ENCODE results near the gene SORCS3. TPM values are rescaled to one million over a fixed set of nuclear protein-coding genes. Genes with fewer than 3 reads are reported as not detected.

SORCS3 gene
- total and polyA plus RNA-seq, 9 of the 15 experiments (the other 6 are each of a cell fraction or from before 2014, with no cell fraction given) = not detected

DNA sequence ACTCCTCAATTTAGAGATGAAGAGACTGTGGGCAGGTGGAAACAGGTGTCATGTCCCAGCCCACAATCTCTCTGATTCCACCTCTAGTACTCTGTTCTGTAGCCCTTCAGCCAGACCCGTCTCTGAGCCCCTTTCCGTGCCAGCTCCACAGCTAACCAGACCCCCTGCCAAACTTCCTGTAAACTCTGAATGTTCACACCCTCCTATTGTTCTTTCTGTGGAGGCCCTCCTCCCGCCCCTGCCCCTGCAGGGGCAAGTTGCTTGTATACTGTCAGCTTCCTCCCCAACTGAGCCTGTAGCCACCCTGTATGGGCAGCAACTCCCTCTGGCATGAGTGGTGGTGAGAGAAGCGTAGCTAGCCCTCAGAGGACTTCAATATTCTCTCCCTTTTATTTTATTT is 520.7 kb downstream of the SORCS3 start:
- Histone ChIP-seq H2AFZ (ENCODE audit: low read depth, low read length) (no peak overlapping the region), H3K4me1 (replicated peaks in 1 of 2; ENCODE audit: control insufficient read depth in 2 of 2, insufficient read depth in 2 of 2, low read length in 2 of 2) (no peaks in the 10 kb centered on the region), H3K9me1 (ENCODE audit: control insufficient read depth, insufficient read depth, low read length) (no peaks in the 10 kb centered on the region), H3K9me3 (replicated peaks; ENCODE audit: control insufficient read depth, insufficient read depth, low read depth, low read length) (no peaks in the 10 kb centered on the region), H4K20me1 (replicated peaks; ENCODE audit: control insufficient read depth, insufficient read depth, low read length) (no peaks in the 10 kb centered on the region), H3K9ac (ENCODE audit: insufficient read depth in 1 of 2, low read depth in 2 of 2, low read length in 2 of 2) (no peak overlapping the region), H3K27ac (ENCODE audit: extremely low read depth, low read depth, low read length) (no peak overlapping the region), H3K27me3 (ENCODE audit: control insufficient read depth in 2 of 2, insufficient read depth in 2 of 2, low read length in 2 of 2) (no peaks in the 10 kb centered on the region), H3K4me2 (ENCODE audit: insufficient read depth, low read length) (no peak overlapping the region), H3K79me2 (ENCODE audit: control insufficient read depth, insufficient read depth, low read length) (no peaks in the 10 kb centered on the region), H3K36me3 (ENCODE audit: control insufficient read depth, insufficient read depth, low read length) (no peaks in the 10 kb centered on the region), H3K4me3 (no peak overlapping the region)
- ChIA-PET POLR2A (interaction anchor here (0.6 kb wide), 1 partner anchor 78 kb away, joined by 3 read pairs; no protein-coding TSS in a partner anchor), CTCF (ENCODE audit: low intra/inter-chr PET ratio) (no interaction called here)
- ATAC-seq (no peak), FAIRE-seq (no peak), DNase-seq (ENCODE audit: extremely low read depth in 1 of 4, low spot score in 3 of 4) (no peak)
- TF ChIP-seq, protein P1, sequence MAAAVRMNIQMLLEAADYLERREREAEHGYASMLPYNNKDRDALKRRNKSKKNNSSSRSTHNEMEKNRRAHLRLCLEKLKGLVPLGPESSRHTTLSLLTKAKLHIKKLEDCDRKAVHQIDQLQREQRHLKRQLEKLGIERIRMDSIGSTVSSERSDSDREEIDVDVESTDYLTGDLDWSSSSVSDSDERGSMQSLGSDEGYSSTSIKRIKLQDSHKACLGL (CRISPR knock-in tag; IDR thresholded peaks at IDR 0.05; ENCODE audit: borderline replicate concordance, poor library complexity, severe bottlenecking) = no peak
- TF ChIP-seq ETS2 (tag; IDR thresholded peaks at IDR 0.05; ENCODE audit: borderline replicate concordance, poor library complexity, severe bottlenecking) (no peak), EWSR1 (IDR thresholded peaks at IDR 0.05; ENCODE audit: borderline replicate concordance, low read depth, partially characterized antibody) (no peak), ZNF274 (IDR thresholded peaks at IDR 0.05; ENCODE audit: borderline replicate concordance, low read depth, low read length) (no peak), MYNN (IDR thresholded peaks at IDR 0.05) (no peak), MYNN (CRISPR knock-in tag; IDR thresholded peaks at IDR 0.05) (no peak), BMI1 (IDR thresholded peaks at IDR 0.05; ENCODE audit: low read length) (no peak), ZNF282 (CRISPR knock-in tag; IDR thresholded peaks at IDR 0.05) (no peak), TAF15 (IDR thresholded peaks at IDR 0.05; ENCODE audit: low read depth, low read length) (no peak), ZNF143 (CRISPR knock-in tag; IDR thresholded peaks at IDR 0.05) (no peak), PRPF4 (IDR thresholded peaks at IDR 0.05; ENCODE audit: insufficient read depth, low read depth, low read length, poor library complexity, severe bottlenecking) (no peak), TAF7 (tag; IDR thresholded peaks at IDR 0.05) (no peak), RAD21 (CRISPR knock-in tag; conservative IDR thresholded peaks at IDR 0.05 in 1 of 2, IDR thresholded peaks at IDR 0.05 in 1 of 2) (no peak), L3MBTL2 (IDR thresholded peaks at IDR 0.05) (no peak), LCOR (CRISPR knock-in tag; IDR thresholded peaks at IDR 0.05) (no peak), XRCC3 (IDR thresholded peaks at IDR 0.05) (no peak), ZNF444 (CRISPR knock-in tag; IDR thresholded peaks at IDR 0.05) (no peak)
- TF ChIP-seq, protein P2, sequence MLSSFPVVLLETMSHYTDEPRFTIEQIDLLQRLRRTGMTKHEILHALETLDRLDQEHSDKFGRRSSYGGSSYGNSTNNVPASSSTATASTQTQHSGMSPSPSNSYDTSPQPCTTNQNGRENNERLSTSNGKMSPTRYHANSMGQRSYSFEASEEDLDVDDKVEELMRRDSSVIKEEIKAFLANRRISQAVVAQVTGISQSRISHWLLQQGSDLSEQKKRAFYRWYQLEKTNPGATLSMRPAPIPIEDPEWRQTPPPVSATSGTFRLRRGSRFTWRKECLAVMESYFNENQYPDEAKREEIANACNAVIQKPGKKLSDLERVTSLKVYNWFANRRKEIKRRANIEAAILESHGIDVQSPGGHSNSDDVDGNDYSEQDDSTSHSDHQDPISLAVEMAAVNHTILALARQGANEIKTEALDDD (IDR thresholded peaks at IDR 0.05) = no peak
- 0% methylated on average over 4 of the region's 4 CpGs for WGBS (ENCODE audit: insufficient coverage, low coverage, missing lambda C conversion rate)
- intact Hi-C loops (cut with micrococcal nuclease) = no loop called here
- no TSS peak for BruUV-seq (replicated peaks)
- in situ Hi-C loops (cut with MboI) = no loop called here

Data from K562 (cell line).